ENCODE measurements around the gene POTED. TPM values are rescaled to one million over a fixed set of nuclear protein-coding genes. Genes with fewer than 3 reads are reported as not detected.
"Not testable (repeated sequence)": the region's sequence is repeated elsewhere in the genome, so short reads cannot be mapped to it uniquely, and the experiment has no call there.

The POTED gene
- total RNA-seq = not detected

GRCh38 chr21:13609477-13609876, at the start of gene POTED:
TSS of gene POTED (plus strand) at chr21:13609777. CDS start at chr21:13610229, 452 bp downstream.
- not testable (repeated sequence) for DNase-seq (ENCODE audit: low spot score in 2 of 2); FAIRE-seq

- FAIRE-seq; DNase-seq (ENCODE audit: low spot score in 2 of 2): not testable (repeated sequence)
Observed at GRCh38 chr21:13650101-13650500, 40.5 kb downstream of the POTED start.

- not testable (repeated sequence) for FAIRE-seq; DNase-seq (ENCODE audit: low spot score in 2 of 2)
Observed at GRCh38 chr21:13651746-13652145, 42.2 kb downstream of the POTED start.

Small RNAs within 50 kb of the gene (small RNA-seq; reads per million reads assigned to genes)
- gene AL050303.3 (not detected), gene MIR3118-1 (not detected), gene RNU6-286P (not detected)

Data from frontal cortex (tissue), 4 donors.